Activated CD4-positive, alpha-beta T cell treated with anti-CD3 and anti-CD28 coated beads, Interleukin-2, amount 50 U/mL, for 24 hours (primary cell): Measurements from ENCODE around the gene NR5A1.

Experiments
- DNase-seq, 2 donors: peaks; one replicate each; pipeline ENCODE4 v3.0.0-alpha.2; 2020; ENCODE audit warnings: low read depth in 1 of 2, low spot score in 1 of 2

NR5A1 gene

DNA sequence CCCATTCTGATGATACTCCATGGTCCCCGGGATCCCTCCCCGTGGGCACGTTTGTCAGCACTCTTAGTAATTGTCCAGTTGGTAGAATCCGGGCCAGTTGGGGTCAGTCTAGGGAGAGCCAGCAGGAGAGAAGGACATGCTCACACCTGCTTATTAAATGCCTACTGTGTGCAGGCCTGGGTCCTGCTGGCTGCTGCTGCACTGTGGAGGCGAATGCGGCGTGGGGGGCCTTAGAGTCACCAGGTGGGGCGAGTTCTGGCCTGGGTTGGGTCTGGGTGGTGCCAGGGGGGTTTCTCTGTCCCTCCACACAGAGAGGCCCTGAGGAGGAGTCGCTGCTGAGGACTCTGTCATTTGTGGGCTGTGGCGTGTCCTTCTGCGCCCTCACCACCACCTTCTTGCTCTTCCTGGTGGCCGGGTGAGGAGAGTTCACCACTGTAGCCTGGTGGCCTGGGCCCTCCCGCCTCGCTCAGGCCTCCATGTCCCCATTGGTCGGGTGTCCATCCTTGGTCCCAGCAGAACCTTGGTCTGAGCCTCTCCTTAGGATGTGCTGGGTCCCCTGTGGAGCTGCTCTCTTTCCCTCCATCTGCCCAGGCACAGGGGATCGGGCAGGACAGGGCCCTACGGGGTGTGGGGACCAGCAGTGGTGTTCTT is 39.7 kb downstream of the NR5A1 start:
- DNase-seq: no peak

- no peak for DNase-seq
Measured at GRCh38 chr9:124465736-124466135, 41.5 kb downstream of the NR5A1 start.

- DNase-seq: no peak
Measured at GRCh38 chr9:124462739-124463138, 44.5 kb downstream of the NR5A1 start.

DNA sequence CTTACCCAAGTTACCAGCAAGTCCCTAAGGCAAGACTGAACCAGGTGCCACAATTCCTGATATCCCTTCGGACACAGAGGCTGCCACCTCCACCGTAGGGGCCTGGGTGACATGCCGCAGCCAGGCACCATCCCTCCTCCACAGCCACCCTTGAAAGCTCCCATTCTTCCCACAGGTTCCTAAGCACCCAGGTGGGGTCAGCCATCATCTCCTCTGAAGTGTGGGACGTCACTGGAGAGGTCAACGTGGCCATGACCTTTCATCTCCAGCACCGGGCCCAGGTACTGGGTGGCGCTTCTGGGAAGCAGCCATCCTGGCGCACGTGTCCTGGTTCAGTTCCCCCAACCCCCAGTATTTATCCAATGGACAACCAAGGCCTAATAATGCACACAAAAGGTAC is 48.8 kb downstream of the NR5A1 start:
- DNase-seq: no peak

- DNase-seq: no peak
Measured at GRCh38 chr9:124457887-124458431, 49.2 kb downstream of the NR5A1 start.

DNA sequence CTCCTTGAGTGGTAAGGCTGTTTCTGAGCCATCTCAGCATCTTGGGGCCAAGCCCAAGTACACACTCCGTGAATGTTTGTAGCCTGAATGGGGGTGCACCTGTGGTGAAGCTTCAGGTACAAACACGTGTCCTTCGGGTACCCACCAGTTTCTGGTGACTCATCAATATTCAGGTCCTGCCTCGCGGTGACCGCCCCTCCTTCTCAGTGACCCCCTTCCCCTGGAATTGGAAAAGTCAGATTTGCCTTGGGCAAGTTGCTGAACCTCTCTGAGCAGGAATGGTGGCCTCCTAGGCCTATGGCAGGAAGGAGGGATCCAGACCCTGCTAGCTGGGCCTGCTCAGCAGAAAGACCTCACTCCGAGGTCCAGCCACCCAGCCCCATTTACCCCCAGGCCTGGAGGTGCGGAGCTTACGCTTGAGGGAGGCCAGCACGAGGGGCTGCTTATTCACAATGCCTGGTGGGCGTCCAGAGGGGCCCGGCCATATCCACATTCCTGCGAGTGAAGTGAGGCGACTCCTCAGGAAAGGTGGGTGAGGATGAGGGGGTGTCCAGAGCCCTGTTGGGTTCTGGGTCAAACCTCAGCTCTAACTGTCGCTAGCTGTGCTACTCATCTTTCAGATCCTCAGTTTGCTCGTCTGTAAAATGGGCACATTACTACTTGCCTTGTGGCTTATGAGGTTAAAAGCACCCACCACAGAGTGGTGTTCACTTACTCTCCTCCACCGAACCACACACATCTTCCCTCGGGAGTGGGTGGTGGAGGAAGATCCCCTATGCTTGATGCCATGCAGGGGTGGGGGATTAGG is 49.9 kb downstream of the NR5A1 start:
- DNase-seq: no peak

DNA sequence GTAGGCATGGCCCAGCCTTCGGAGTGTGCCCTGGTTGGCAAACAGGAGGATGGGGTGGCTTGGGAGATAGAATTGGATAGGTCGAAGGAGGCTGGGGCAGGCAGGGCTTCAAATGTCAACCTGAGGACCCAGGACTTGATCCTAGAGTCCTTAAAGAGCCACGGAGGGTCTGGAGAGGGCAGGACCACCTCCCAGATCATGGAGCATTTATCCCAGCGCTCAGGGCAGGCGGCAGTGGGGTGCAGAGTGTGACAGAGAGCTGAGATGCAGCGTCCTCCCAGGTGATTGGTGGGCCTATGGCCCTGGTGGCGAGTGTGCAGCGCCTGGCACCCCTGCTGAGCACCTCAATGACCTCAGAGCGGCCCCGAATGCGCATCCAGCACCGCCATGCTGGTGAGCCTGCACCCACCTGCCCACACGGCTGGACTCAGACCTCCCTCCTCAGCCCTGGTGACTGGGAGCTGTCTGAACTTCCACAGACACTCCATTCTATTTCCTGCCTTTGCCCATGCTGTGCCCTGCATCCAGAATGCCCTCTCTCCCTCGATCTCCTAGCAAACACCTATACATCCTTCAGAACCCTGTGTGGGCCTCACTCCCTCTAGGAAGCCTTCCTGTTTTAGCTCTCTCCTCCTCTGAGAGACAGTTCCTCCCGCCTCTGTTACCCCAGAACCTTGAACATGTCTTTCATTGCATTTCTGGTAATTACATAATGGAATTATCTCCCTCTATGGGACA is 50.7 kb downstream of the NR5A1 start:
- no peak for DNase-seq

- no peak for DNase-seq
Measured at GRCh38 chr9:124455820-124456219, 51.4 kb downstream of the NR5A1 start.

GRCh38 chr9:124454791-124455443 is 52.3 kb downstream of the NR5A1 start:
- no peak for DNase-seq

- DNase-seq: no peak
Measured at GRCh38 chr9:124454296-124454695, 52.9 kb downstream of the NR5A1 start.

DNA sequence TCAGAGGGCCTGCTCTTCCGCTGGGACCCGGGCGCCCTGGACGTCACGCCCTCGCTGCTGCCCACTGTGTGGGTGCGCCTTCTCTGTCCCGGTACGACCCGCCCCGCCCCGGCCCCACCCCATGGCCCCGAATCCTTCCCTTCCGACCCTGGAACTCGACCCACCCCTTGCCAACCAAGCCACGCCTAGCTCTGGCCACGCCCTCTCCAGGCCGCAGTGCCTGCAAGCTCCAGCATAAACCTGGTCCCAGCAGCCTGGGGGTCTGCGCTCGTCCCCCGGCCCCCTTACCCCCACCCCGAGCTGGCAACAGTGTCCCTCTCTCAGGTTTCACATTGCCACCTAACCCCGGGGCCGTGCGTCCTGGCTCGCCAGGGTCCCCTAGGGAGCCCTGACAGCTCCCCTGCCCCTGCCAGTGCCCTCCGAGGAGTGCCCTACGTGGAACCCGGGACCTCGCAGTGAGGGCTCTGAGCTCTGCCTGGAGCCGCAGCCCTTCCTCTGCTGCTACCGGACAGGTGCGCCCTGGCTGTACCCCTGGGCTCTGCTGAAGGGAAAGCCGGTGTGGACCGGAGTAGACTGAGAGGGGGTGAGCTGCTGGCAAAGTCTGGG is 53.5 kb downstream of the NR5A1 start:
- DNase-seq: no peak

GRCh38 chr9:124452841-124453585 is 54.2 kb downstream of the NR5A1 start:
- no peak for DNase-seq

- DNase-seq: no peak
Measured at GRCh38 chr9:124452326-124452725, 54.9 kb downstream of the NR5A1 start.

DNA sequence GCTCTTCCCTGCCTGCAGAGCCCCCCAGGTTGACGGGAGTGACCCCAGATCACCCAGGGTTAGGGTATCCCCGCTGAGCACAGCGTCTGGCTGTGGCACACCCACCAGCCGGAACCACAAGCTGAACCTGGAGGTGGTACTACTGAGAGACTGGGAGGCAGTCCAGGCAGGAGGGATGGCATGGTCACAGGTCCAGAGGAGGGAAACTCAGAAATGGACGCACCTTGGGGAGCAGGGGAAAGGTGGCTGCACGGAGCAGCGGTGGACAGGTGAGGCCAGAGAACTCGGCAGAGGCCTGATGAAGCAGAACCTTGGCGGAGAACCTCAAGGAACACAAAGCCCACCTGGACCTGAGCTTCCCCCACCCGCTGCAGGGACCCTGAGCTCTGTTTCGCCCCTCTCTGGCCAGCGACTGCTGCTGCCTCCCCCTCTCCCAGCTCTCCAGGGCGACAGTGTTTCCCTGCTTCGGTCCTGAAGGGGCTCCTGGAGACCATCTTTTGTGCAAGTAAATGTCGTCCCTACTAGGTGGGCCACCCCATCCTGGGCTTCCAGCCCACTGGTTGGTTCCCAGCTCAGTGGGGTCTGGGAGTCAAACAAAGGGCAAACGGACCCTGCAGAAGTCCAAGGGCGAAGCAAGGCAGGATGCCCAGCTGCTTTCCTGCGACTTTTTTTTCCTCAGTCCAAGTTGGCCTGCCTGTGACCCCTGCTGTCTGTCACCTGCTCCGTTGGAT is 56.1 kb downstream of the NR5A1 start:
- DNase-seq: no peak

DNA sequence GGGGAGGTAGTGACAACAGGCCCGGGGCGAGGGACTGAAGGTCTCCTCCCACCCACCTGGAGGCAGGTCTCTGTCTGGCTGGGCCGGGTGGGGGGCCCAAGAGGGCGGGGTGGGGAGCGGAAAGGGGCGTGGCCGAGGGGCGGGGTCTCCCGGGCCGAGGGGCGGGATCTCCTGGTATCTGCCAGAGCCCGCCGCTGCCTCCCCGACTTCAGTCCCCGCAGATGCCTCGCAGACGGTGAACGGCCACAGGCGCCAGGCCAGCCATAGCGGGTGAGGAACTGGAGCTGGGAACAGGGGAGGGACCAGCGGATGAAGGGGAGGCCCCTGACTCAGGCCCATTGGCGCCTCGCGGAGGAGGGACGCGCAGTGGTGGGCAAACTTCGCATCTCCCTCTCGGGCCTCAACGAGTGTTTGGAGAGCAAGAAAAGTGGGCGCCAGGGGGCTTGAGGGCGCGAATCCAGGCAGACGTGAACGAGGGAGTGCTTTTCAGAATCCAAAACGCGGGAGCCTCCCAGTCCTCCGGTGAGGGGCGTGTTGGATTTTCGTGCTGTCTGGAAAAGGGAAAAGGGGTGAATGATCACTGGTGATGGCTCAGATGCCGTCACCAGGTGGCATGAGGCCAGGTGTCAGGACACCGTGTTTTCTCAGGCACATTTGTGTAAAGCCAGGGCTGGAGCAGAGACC is 56.8 kb downstream of the NR5A1 start, which contains the start of gene ADGRD2:
TSS of gene ADGRD2 (plus strand) at position 211 of the 684 bp plus-strand sequence. CDS start 1,216 bp downstream, outside the sequence.
- no peak for DNase-seq

- DNase-seq: no peak
Measured at GRCh38 chr9:124449381-124450151, 57.6 kb downstream of the NR5A1 start.

- DNase-seq: no peak
Measured at GRCh38 chr9:124448019-124448418, 59.2 kb downstream of the NR5A1 start.

GRCh38 chr9:124447297-124447661 is 59.9 kb downstream of the NR5A1 start:
- no peak for DNase-seq
